GM12878 (cell line): ENCODE results near the gene DAO. TPM values are rescaled to one million over a fixed set of nuclear protein-coding genes. Genes with fewer than 3 reads are reported as not detected.
"Not testable (repeated sequence)": the region's sequence is repeated elsewhere in the genome, so short reads cannot be mapped to it uniquely, and the experiment has no call there.

Source experiments
- ATAC-seq: fragments of 200-7000 bp; cut with Tn5 transposase; 3 replicates; pipeline ENCODE4 v1.9.1; 2020; ENCODE audit warnings: mild to moderate bottlenecking, moderate library complexity
- BruUV-seq: library from RNA; stranded (reverse); fragments of 400-500 nt; replicated peaks from 2 replicates; lab custom pipeline; 2021; lab: Mats Ljungman, UMichigan
- CTCF ChIA-PET: fragments of 300-600 bp; sonication (Branson Sonifier 250); formaldehyde crosslinking; extraction: SDS; loops from one replicate; lab custom pipeline; 2021; ENCODE audit warnings: inconsistent platforms; lab: Yijun Ruan, JAX
- POLR2A ChIA-PET: fragments of 350-600 bp; formaldehyde crosslinking; extraction: SDS; loops from one replicate; lab custom pipeline; 2021; ENCODE audit warnings: inconsistent platforms; lab: Charles Lee
- RAD21 ChIA-PET: fragments of 300-600 bp; sonication (Branson Sonifier 250); formaldehyde crosslinking; loops from one replicate; lab custom pipeline; 2023; ENCODE audit warnings: antibody characterized with exemption; ENCODE audit not compliant: unreplicated experiment; lab: Charles Lee
- SMC1A ChIA-PET: fragments of 300-600 bp; sonication (Branson Sonifier 250); formaldehyde crosslinking; loops from one replicate; lab custom pipeline; 2023; ENCODE audit not compliant: unreplicated experiment, uncharacterized antibody; lab: Charles Lee
- DNase-seq: peaks from one replicate; pipeline ENCODE4 v3.0.0-alpha.2; 2011; ENCODE audit warnings: low read depth, low spot score
- FAIRE-seq: peaks from 3 replicates; lab custom pipeline; 2011; peaks lifted over from hg19 to GRCh38; lab: Jason Lieb, UNC
- H2AFZ ChIP-seq: 2 replicates; pipeline ENCODE4 v1.6.0; 2011; ENCODE audit warnings: low read depth, low read length, control low read depth; ENCODE audit not compliant: control insufficient read depth
- H3K27ac ChIP-seq: 2 replicates; pipeline ENCODE4 v1.5.1; 2011; ENCODE audit warnings: control low read depth; ENCODE audit not compliant: control insufficient read depth, insufficient read depth
- H3K27me3 ChIP-seq, 2 experiments: replicated peaks in 1 of 2; 2 replicates each; pipeline versions ENCODE4 v1.6.0 to v1.6.1; 2011; ENCODE audit warnings: low read length in 1 of 2; ENCODE audit not compliant: control insufficient read depth in 2 of 2, insufficient read depth in 2 of 2
- H3K36me3 ChIP-seq, 2 experiments: 2 replicates each; pipeline ENCODE4 v1.5.1; 2011; ENCODE audit warnings: low read length in 1 of 2; ENCODE audit not compliant: control insufficient read depth in 2 of 2, insufficient read depth in 2 of 2
- H3K4me1 ChIP-seq: 2 replicates; pipeline ENCODE4 v1.6.1; 2011; ENCODE audit warnings: mild to moderate bottlenecking, low read length, moderate library complexity, mixed read lengths; ENCODE audit not compliant: control insufficient read depth, insufficient read depth
- H3K4me2 ChIP-seq: 2 replicates; pipeline ENCODE4 v1.6.0; 2011; ENCODE audit warnings: control low read depth; ENCODE audit not compliant: control insufficient read depth, insufficient read depth
- H3K4me3 ChIP-seq: fragments of 200-600 bp; sonication (generic); 2 replicates; pipeline ENCODE4 v1.5.1; 2016
- H3K79me2 ChIP-seq: 2 replicates; pipeline ENCODE4 v1.6.0; 2011; ENCODE audit warnings: low read length; ENCODE audit not compliant: control insufficient read depth, insufficient read depth
- H3K9ac ChIP-seq: 2 replicates; pipeline ENCODE4 v1.8.0; 2011; ENCODE audit warnings: low read length, control low read depth, mixed read lengths; ENCODE audit not compliant: control insufficient read depth, insufficient read depth
- H3K9me3 ChIP-seq: replicated peaks from 3 replicates; pipeline ENCODE4 v1.5.1; 2011; ENCODE audit warnings: mild to moderate bottlenecking, low read length; ENCODE audit not compliant: control insufficient read depth, insufficient read depth
- H4K20me1 ChIP-seq: 2 replicates; pipeline ENCODE4 v1.6.0; 2011; ENCODE audit not compliant: control insufficient read depth, insufficient read depth
- RUNX3 ChIP-seq: IDR thresholded peaks from 2 replicates; pipeline ENCODE4 v1.6.1; 2012; ENCODE audit warnings: low read length, inconsistent platforms
- WGBS: methylation state at CpG from one replicate; pipeline ENCODE4 v1.1.6; 2016; ENCODE audit warnings: low lambda C conversion rate; ENCODE audit not compliant: insufficient replicate concordance, insufficient coverage; ENCODE audit errors: missing lambda C conversion rate; 5-methylcytosine and 5-hydroxymethylcytosine counted together
- in situ Hi-C: fragments of 300-500 bp; cut with MboI; formaldehyde crosslinking; loops from 9 replicates; pipeline ENCODE4 v1.14.3; 2018; ENCODE audit warnings: mixed read lengths
- intact Hi-C: fragments of 100-400 bp; cut with micrococcal nuclease; formaldehyde crosslinking; loops from one replicate; pipeline ENCODE4 v1.14.2; 2022; ENCODE audit not compliant: unreplicated experiment
- polyA plus RNA-seq, 11 experiments: library from polyadenylated mRNA; depleted of rRNA in 4 of 11; unstranded in 6 of 11; stranded (reverse) in 5 of 11; fragments of >200 nt; fragmentation: Nextera tagmentation in 4 of 11; fragmentation: Illumina TruSeq in 1 of 11; extraction: Ambion mirVana in 4 of 11; extraction: Trizol in 1 of 11; gene quantifications; 1 replicate in 1 of 11; 2 replicates in 10 of 11; pipeline versions ENCODE4 v1.2.1 to v1.2.3, GENCODE V29; 2011 to 2016; ENCODE audit warnings: inconsistent platforms in 2 of 11, missing spikeins in 2 of 11, low read depth in 1 of 11
- total RNA-seq, 4 experiments: library from RNA; depleted of rRNA in 3 of 4; stranded (reverse); fragments of >200 nt in 3 of 4; fragmentation: Illumina TruSeq in 1 of 4; extraction: Trizol in 1 of 4; gene quantifications; 2 replicates each; pipeline versions ENCODE4 v1.2.1 to v1.2.3, GENCODE V29; 2013 to 2021
- TF ChIP-seq, protein P1 (sequence below): fragments of 450-650 bp; conservative IDR thresholded peaks from 2 replicates; pipeline ENCODE4 v1.6.1; 2017; ENCODE audit warnings: mild to moderate bottlenecking, moderate library complexity

The DAO gene
- total and polyA plus RNA-seq, 10 of the 15 experiments (the other 5 are each of a cell fraction or from before 2014, with no cell fraction given) = 0.15 TPM; not detected in 9

DNA sequence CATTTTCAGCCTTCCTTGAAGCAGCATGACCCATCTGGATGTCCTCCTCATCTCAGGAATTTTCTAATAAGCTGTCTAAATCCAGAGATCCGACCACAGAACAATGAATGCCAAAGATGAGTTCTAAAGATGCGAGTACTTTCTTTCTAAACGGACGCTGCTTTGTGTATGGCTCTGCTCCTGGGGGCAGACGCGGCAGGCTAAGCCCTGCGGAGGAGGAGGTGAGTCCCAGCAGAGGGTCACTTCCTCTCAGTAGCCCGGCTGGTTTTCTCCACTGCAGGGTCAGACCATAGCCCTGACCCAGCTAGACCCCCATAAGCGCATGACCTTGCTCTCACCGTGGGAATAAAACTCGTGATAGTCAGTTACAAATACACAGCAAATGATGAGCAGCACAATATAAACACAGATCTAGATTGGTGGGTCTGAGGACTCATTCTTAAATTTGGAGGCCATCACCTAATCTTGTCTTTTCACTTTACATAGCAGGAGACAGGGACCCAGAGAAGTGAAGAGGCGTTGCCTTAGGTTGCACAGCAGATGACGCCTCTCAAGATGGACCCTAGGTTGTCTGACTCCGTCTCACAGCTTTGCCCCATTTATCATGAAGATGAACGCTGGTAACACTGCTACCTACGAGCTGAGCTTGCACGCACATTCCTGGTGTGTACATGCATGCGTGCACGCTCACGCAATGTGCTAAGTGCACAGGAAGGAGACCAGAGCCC, 39.1 kb upstream of the DAO start (continued):
- TF ChIP-seq, protein P1, sequence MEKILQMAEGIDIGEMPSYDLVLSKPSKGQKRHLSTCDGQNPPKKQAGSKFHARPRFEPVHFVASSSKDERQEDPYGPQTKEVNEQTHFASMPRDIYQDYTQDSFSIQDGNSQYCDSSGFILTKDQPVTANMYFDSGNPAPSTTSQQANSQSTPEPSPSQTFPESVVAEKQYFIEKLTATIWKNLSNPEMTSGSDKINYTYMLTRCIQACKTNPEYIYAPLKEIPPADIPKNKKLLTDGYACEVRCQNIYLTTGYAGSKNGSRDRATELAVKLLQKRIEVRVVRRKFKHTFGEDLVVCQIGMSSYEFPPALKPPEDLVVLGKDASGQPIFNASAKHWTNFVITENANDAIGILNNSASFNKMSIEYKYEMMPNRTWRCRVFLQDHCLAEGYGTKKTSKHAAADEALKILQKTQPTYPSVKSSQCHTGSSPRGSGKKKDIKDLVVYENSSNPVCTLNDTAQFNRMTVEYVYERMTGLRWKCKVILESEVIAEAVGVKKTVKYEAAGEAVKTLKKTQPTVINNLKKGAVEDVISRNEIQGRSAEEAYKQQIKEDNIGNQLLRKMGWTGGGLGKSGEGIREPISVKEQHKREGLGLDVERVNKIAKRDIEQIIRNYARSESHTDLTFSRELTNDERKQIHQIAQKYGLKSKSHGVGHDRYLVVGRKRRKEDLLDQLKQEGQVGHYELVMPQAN = no peak
- no peak for TF ChIP-seq RUNX3

DNA sequence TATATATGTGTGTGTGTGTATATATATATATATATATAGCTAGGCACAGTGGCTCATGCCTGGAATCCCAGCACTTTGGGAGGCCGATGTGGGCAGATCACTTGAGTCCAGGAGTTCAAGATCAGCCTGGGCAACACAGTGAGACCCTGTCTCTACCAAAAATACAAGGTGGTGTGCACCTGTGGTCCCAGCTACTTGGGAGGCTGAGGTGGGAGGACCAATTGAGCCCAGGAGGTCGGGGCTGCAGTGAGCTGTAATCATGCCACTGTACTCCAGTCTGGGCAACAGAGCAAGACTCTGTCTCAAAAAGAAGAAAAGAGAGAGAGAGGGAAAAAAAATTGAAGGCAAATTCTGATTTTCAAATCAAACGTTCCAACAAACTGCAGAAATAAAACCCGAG, 38.1 kb upstream of the DAO start:
- intact Hi-C loops, H3K27ac ChIP-seq, FAIRE-seq, ATAC-seq, H3K4me2 ChIP-seq, CTCF ChIA-PET, H3K4me3 ChIP-seq, RAD21 ChIA-PET, H3K27me3 ChIP-seq, H3K9ac ChIP-seq, in situ Hi-C loops, H3K36me3 ChIP-seq, DNase-seq, H4K20me1 ChIP-seq, H2AFZ ChIP-seq, H3K9me3 ChIP-seq, BruUV-seq: not testable (repeated sequence)
- WGBS = 81% methylated on average over 4 of the region's 4 CpGs
- H3K4me1 ChIP-seq = peaks cover 21% of the 10 kb centered on the region
- H3K79me2 ChIP-seq = peaks cover 38% of the 10 kb centered on the region
- ChIA-PET SMC1A (interaction anchor here (1.0 kb wide), 1 partner anchor 11 kb away, joined by 4 read pairs; no protein-coding TSS in a partner anchor), POLR2A (interaction anchor here (0.6 to 4.7 kb wide), 2 partner anchors 9 to 88 kb away, joined by 6 to 40 read pairs; no protein-coding TSS in a partner anchor)
